ENCODE measurements around the gene TPRN. TPM values are rescaled to one million over a fixed set of nuclear protein-coding genes. Genes with fewer than 3 reads are reported as not detected.

The TPRN gene
- total RNA-seq: 6.3 and 8.7 TPM in 2 replicates

GRCh38 chr9:137200311-137201204 lies at the start of gene TPRN:
TPRN (minus strand) TSS chr9:137200741; CDS start chr9:137200711, 30 bp downstream.

GRCh38 chr9:137240841-137241489 lies 40.4 kb upstream of the TPRN start, which contains the start of gene TUBB4B:
TUBB4B (plus strand) TSS chr9:137241287; CDS start chr9:137241361, 74 bp downstream.

GRCh38 chr9:137230705-137231371 lies 30.3 kb upstream of the TPRN start, which contains the start of gene SLC34A3:
SLC34A3 (plus strand) TSS chr9:137230901; CDS start chr9:137231703, 802 bp downstream.

GRCh38 chr9:137227054-137227852 lies 26.7 kb upstream of the TPRN start, which contains the start of gene RNF224:
RNF224 (plus strand) TSS chr9:137227502; CDS start chr9:137228336, 834 bp downstream.

GRCh38 chr9:137224830-137225694 lies 24.5 kb upstream of the TPRN start, which contains the start of gene CYSRT1:
CYSRT1 (plus strand) TSS chr9:137225174; CDS start chr9:137225622, 448 bp downstream.

GRCh38 chr9:137222190-137223077 lies 21.9 kb upstream of the TPRN start, which contains the start of gene RNF208:
RNF208 (minus strand) TSS chr9:137222240; CDS start chr9:137221212, 1,028 bp downstream.

GRCh38 chr9:137205126-137206069 lies 4.9 kb upstream of the TPRN start, which contains the start of the genes NDOR1 and TMEM203:
NDOR1 (plus strand) TSS chr9:137205700; CDS start chr9:137205778, 78 bp downstream.
TMEM203 (minus strand) TSS chr9:137205648; CDS start chr9:137205414, 234 bp downstream.

GRCh38 chr9:137188490-137189296 lies 11.8 kb downstream of the TPRN start, which contains the start of the genes ANAPC2 and SSNA1:
ANAPC2 (minus strand) TSS chr9:137188560; CDS start chr9:137188532, 28 bp downstream.
SSNA1 (plus strand) TSS chr9:137188676; CDS start chr9:137188727, 51 bp downstream.

GRCh38 chr9:137169896-137170358 lies 30.6 kb downstream of the TPRN start, which contains the start of gene LRRC26:
LRRC26 (minus strand) TSS chr9:137170051; CDS start chr9:137169943, 108 bp downstream.

Small RNA genes within 50 kb of the gene (small RNA-seq; reads per million reads assigned to genes)
- gene MIR3621: not detected

Other genes starting within 250 kb of the TPRN start
- gene LCN12, start 248.5 kb downstream of the TPRN start, total RNA-seq: not detected in 2 replicates
- not detected in 2 replicates for gene PTGDS, start 223.2 kb downstream of the TPRN start, total RNA-seq
- not detected in 2 replicates for gene LCNL1, start 217.7 kb downstream of the TPRN start, total RNA-seq
- 16.6 and 17.4 TPM in 2 replicates for gene PAXX, start 208.3 kb downstream of the TPRN start, total RNA-seq
- 0.14 and 0.27 TPM in 2 replicates for gene CLIC3, start 204.2 kb downstream of the TPRN start, total RNA-seq
- gene ABCA2, start 172.5 kb downstream of the TPRN start, total RNA-seq: 11.0 and 12.3 TPM in 2 replicates
- gene FUT7, start 168.7 kb downstream of the TPRN start, total RNA-seq: not detected in 2 replicates
- gene NPDC1, start 154.6 kb downstream of the TPRN start, total RNA-seq: 39.0 and 47.4 TPM in 2 replicates
- gene ENTPD2, start 146.7 kb downstream of the TPRN start, total RNA-seq: not detected in 2 replicates
- 19.7 and 36.7 TPM in 2 replicates for gene SAPCD2, start 130.2 kb downstream of the TPRN start, total RNA-seq
- 16.2 and 20.7 TPM in 2 replicates for gene UAP1L1, start 123.2 kb downstream of the TPRN start, total RNA-seq
- gene MAN1B1, start 113.8 kb downstream of the TPRN start, total RNA-seq: 45.7 and 53.3 TPM in 2 replicates
- 55.6 and 69.3 TPM in 2 replicates for gene DPP7, start 86.0 kb downstream of the TPRN start, total RNA-seq
- gene GRIN1, start 61.6 kb downstream of the TPRN start, total RNA-seq: under 0.01 and 0.14 TPM in 2 replicates
- not detected in 2 replicates for gene LRRC26, start 30.7 kb downstream of the TPRN start, total RNA-seq
- not detected in 2 replicates for gene TMEM210, start 28.7 kb downstream of the TPRN start, total RNA-seq
- 28.2 and 31.2 TPM in 2 replicates for gene ANAPC2, start 12.2 kb downstream of the TPRN start, total RNA-seq
- 84.6 and 91.9 TPM in 2 replicates for gene SSNA1, start 12.1 kb downstream of the TPRN start, total RNA-seq
- gene TMEM203, start 4.9 kb upstream of the TPRN start, total RNA-seq: 25.2 and 27.3 TPM in 2 replicates
- gene NDOR1, start 5.0 kb upstream of the TPRN start, total RNA-seq: 8.2 and 11.1 TPM in 2 replicates
- gene RNF208, start 21.5 kb upstream of the TPRN start, total RNA-seq: 0.13 and 0.43 TPM in 2 replicates
- 0.27 and 0.29 TPM in 2 replicates for gene CYSRT1, start 24.4 kb upstream of the TPRN start, total RNA-seq
- gene RNF224, start 26.8 kb upstream of the TPRN start, total RNA-seq: 0.07 TPM in 1 of 2 replicates, not detected in the other
- gene SLC34A3, start 30.2 kb upstream of the TPRN start, total RNA-seq: not detected in 2 replicates
- 240 and 376 TPM in 2 replicates for gene TUBB4B, start 40.5 kb upstream of the TPRN start, total RNA-seq
- not detected in 2 replicates for gene STPG3, start 50.5 kb upstream of the TPRN start, total RNA-seq
- gene NELFB, start 54.6 kb upstream of the TPRN start, total RNA-seq: 52.3 and 62.5 TPM in 2 replicates
- gene TOR4A, start 77.0 kb upstream of the TPRN start, total RNA-seq: 48.3 and 50.1 TPM in 2 replicates
- gene NRARP, start 101.5 kb upstream of the TPRN start, total RNA-seq: 12.1 and 16.5 TPM in 2 replicates
- gene EXD3, start 222.4 kb upstream of the TPRN start, total RNA-seq: 9.0 and 9.3 TPM in 2 replicates
- 0.27 and 0.29 TPM in 2 replicates for gene NOXA1, start 222.7 kb upstream of the TPRN start, total RNA-seq
- not detected in 2 replicates for gene ENTPD8, start 240.6 kb upstream of the TPRN start, total RNA-seq

Measured in thoracic aorta endothelial cell (primary cell).